Measurements from ENCODE around the gene ZNF320.

DNA sequence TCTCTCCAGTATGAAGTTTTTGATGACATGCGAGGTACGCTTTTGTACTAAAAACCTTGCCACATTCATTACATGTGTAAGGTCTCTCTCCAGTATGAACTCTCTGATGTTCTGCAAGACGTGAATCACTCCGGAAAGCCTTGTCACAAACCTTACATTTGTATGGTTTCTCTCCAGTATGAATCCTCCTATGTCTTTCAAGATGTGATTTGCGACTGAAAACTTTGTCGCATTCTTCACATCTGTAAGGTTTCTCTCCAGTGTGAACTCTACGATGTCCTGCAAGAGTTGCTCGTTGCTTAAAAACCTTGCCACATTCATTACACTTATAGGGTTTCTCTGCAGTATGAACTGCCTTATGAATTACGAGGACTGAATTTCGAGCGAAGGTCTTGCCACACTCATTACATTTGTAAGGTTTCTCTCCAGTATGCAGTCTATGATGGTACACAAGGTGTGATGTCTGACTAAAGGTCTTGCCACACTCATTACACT, 16.5 kb downstream of the ZNF320 start:
- TF ChIP-seq, protein P1, sequence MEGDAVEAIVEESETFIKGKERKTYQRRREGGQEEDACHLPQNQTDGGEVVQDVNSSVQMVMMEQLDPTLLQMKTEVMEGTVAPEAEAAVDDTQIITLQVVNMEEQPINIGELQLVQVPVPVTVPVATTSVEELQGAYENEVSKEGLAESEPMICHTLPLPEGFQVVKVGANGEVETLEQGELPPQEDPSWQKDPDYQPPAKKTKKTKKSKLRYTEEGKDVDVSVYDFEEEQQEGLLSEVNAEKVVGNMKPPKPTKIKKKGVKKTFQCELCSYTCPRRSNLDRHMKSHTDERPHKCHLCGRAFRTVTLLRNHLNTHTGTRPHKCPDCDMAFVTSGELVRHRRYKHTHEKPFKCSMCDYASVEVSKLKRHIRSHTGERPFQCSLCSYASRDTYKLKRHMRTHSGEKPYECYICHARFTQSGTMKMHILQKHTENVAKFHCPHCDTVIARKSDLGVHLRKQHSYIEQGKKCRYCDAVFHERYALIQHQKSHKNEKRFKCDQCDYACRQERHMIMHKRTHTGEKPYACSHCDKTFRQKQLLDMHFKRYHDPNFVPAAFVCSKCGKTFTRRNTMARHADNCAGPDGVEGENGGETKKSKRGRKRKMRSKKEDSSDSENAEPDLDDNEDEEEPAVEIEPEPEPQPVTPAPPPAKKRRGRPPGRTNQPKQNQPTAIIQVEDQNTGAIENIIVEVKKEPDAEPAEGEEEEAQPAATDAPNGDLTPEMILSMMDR (conservative IDR thresholded peaks at IDR 0.05; ENCODE audit: low read depth, low read length) = no peak
- TF ChIP-seq EZH2 (IDR thresholded peaks at IDR 0.05; ENCODE audit: borderline replicate concordance, low read depth, low read length, poor library complexity, severe bottlenecking) = no peak

All from A673 (cell line).